ENCODE measurements around the gene HTR2A.

DNA sequence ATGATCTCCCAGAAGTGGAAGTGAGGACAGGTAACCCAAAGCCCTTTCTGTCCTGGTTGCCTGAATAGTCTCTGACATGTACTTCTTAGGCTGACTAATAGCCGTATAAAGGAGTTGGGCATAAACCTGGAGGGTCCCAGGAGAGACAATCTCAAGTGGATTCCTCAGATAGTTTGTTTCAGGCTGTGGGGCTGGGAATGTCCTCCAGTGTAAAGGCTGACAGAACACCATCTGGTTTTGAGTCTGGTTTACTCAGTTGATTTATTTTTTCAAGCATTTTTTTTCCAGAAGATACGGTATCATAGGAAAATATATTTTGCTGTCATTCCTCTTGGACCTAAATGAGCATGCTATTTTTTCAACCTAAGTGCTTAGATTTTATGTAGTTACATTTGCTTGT, 15.2 kb downstream of the HTR2A start:
- TF ChIP-seq, protein P1, sequence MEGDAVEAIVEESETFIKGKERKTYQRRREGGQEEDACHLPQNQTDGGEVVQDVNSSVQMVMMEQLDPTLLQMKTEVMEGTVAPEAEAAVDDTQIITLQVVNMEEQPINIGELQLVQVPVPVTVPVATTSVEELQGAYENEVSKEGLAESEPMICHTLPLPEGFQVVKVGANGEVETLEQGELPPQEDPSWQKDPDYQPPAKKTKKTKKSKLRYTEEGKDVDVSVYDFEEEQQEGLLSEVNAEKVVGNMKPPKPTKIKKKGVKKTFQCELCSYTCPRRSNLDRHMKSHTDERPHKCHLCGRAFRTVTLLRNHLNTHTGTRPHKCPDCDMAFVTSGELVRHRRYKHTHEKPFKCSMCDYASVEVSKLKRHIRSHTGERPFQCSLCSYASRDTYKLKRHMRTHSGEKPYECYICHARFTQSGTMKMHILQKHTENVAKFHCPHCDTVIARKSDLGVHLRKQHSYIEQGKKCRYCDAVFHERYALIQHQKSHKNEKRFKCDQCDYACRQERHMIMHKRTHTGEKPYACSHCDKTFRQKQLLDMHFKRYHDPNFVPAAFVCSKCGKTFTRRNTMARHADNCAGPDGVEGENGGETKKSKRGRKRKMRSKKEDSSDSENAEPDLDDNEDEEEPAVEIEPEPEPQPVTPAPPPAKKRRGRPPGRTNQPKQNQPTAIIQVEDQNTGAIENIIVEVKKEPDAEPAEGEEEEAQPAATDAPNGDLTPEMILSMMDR (IDR thresholded peaks at IDR 0.05), result no peak
- TF ChIP-seq POLR2A (IDR thresholded peaks at IDR 0.05), result no peak
